GM12864 (cell line): ENCODE data around the gene SEMA4B.

Experiments used
- DNase-seq: peaks from one replicate; pipeline ENCODE4 v3.0.0-alpha.2; 2011; ENCODE audit warnings: low read depth
- H3K4me3 ChIP-seq: 2 replicates; pipeline ENCODE4 v1.5.1; 2011; ENCODE audit warnings: mild to moderate bottlenecking, low read depth, low read length, control low read depth
- CTCF ChIP-seq: IDR thresholded peaks from 2 replicates; pipeline ENCODE4 v1.5.1; 2011; ENCODE audit warnings: low read depth, mild to moderate bottlenecking, moderate library complexity, low read length, control low read depth, inconsistent platforms; ENCODE audit errors: missing control alignments

Gene SEMA4B

GRCh38 chr15:90171623-90172022 lies 29.5 kb upstream of the SEMA4B start:
- no peak overlapping the region for H3K4me3 ChIP-seq
- DNase-seq = no peak
- TF ChIP-seq CTCF = no peak

GRCh38 chr15:90173372-90173771 lies 27.8 kb upstream of the SEMA4B start:
- no peak for TF ChIP-seq CTCF
- no peak for DNase-seq
- H3K4me3 ChIP-seq = no peak overlapping the region

GRCh38 chr15:90174140-90174875 lies 26.8 kb upstream of the SEMA4B start:
- H3K4me3 ChIP-seq = no peak overlapping the region
- DNase-seq = no peak

GRCh38 chr15:90177012-90177411 lies 24.1 kb upstream of the SEMA4B start:
- no peak for DNase-seq
- TF ChIP-seq CTCF = no peak
- no peak overlapping the region for H3K4me3 ChIP-seq

More at GRCh38 chr15:90174140-90174875, 26.8 kb upstream of the SEMA4B start:
- TF ChIP-seq CTCF = no peak

- no peak for TF ChIP-seq CTCF
- H3K4me3 ChIP-seq = peak overlapping the region; percentile 29
- no peak for DNase-seq
Measured at GRCh38 chr15:90178468-90179435, 22.4 kb upstream of the SEMA4B start.

- no peak for DNase-seq
- H3K4me3 ChIP-seq = no peak overlapping the region
- no peak for TF ChIP-seq CTCF
Measured at GRCh38 chr15:90181776-90182175, 19.4 kb upstream of the SEMA4B start.
